Dendritic cell treated with granulocyte-macrophage colony-stimulating factor and Interleukin-4, amounts not matched to agents 40 ng/mL and 50 ng/mL, for 4 days (primary cell): ENCODE data around the gene ACSBG1.

Source experiments
- H3K27ac Mint-ChIP-seq: one replicate; pipeline ENCODE4 v1.8.0; 2022; ENCODE audit warnings: mild to moderate bottlenecking, mixed read lengths
- H3K27me3 Mint-ChIP-seq: one replicate; pipeline ENCODE4 v1.8.0; 2022; ENCODE audit warnings: mild to moderate bottlenecking, mixed read lengths
- H3K36me3 Mint-ChIP-seq: one replicate; pipeline ENCODE4 v1.8.0; 2022; ENCODE audit warnings: low read depth, mixed read lengths
- H3K4me1 Mint-ChIP-seq: one replicate; pipeline ENCODE4 v1.8.0; 2022; ENCODE audit warnings: low read depth, mixed read lengths
- H3K4me3 Mint-ChIP-seq: one replicate; pipeline ENCODE4 v1.8.0; 2022; ENCODE audit warnings: mild to moderate bottlenecking, moderate library complexity, mixed read lengths
- H3K9me3 Mint-ChIP-seq: one replicate; pipeline ENCODE4 v1.8.0; 2022; ENCODE audit warnings: mixed read lengths
- intact Hi-C: fragments of 100-400 bp; cut with micrococcal nuclease; formaldehyde crosslinking; loops from one replicate; pipeline ENCODE4 v1.15.0; 2022

The ACSBG1 gene

GRCh38 chr15:78147566-78147965 is 86.8 kb downstream of the ACSBG1 start:
- Mint-ChIP-seq H3K27ac (peak overlapping the region; percentile 9), H3K9me3 (no peaks in the 10 kb centered on the region), H3K4me1 (peaks cover 27% of the 10 kb centered on the region), H3K36me3 (peaks cover 9% of the 10 kb centered on the region), H3K4me3 (no peak overlapping the region), H3K27me3 (no peaks in the 10 kb centered on the region)
- intact Hi-C loops, result no loop called here

DNA sequence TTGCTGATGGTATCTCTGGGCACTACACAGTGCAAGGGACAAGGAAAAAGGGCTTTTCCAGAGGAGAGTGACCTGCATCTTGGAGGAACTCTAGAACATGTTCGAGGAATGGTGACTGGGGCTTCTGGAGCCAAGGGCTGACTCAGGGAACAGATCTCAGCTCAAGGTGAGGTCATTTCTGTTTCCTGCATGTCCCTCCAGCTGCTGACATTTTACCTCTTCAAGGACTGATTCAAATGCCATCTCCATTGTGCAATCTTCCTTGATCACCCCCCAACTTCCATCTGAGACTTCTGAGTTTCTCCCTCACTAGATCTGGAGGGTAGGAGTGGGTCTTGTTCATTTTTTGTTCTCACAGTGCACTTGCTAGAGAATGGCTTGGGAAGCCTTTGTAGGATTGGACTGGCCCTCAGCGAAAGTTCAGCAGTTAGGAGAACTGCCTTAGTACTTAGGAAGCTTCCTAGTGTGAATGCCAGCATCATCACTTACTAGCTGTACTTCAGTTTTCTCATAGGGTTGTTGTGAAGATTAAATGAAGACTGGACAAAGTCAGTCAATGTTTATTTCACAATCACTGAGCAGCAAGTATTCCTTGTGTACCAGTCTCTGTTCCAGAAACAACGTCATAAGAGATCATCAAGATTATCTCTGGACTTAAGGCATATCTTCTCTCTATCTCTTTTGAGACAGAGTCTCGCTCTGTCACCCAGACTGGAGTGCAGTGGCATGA is 87.8 kb downstream of the ACSBG1 start:
- Mint-ChIP-seq H3K36me3 (peaks cover 7% of the 10 kb centered on the region), H3K27ac (no peak overlapping the region), H3K27me3 (no peaks in the 10 kb centered on the region), H3K9me3 (no peaks in the 10 kb centered on the region), H3K4me1 (peaks cover 27% of the 10 kb centered on the region), H3K4me3 (no peak overlapping the region)
- intact Hi-C loops, result no loop called here

- no peak overlapping the region for H3K4me3 Mint-ChIP-seq
- H3K27me3 Mint-ChIP-seq, result no peaks in the 10 kb centered on the region
- no peaks in the 10 kb centered on the region for H3K9me3 Mint-ChIP-seq
- no peaks in the 10 kb centered on the region for H3K36me3 Mint-ChIP-seq
- H3K27ac Mint-ChIP-seq, result no peak overlapping the region
- peaks cover 3% of the 10 kb centered on the region for H3K4me1 Mint-ChIP-seq
- intact Hi-C loops, result no loop called here
Observed at GRCh38 chr15:78142332-78142731, 92.0 kb downstream of the ACSBG1 start.

GRCh38 chr15:78140292-78140691 is 94.1 kb downstream of the ACSBG1 start:
- intact Hi-C loops, result no loop called here
- no peaks in the 10 kb centered on the region for H3K9me3 Mint-ChIP-seq
- no peak overlapping the region for H3K4me3 Mint-ChIP-seq
- H3K36me3 Mint-ChIP-seq, result no peaks in the 10 kb centered on the region
- H3K4me1 Mint-ChIP-seq, result no peaks in the 10 kb centered on the region
- no peak overlapping the region for H3K27ac Mint-ChIP-seq
- H3K27me3 Mint-ChIP-seq, result no peaks in the 10 kb centered on the region

DNA sequence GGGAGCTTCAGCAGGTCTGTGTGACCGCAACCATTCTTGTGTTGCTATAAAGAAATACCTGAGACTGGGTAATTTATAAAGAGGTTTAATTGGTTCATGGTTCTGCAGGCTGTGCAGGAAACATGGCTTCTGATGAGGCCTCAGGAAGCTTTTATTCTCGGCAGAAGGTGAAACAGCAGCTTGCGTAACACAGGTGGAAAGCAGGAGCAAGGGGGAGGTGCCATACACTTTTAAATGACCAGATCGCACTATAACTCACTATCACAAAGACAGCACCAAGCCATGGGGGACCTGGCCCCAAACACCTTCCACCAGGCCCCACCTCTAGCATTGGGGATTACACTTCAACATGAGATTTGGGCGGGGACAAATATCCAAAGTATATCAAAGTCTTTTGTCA is 94.8 kb downstream of the ACSBG1 start:
- H3K4me1 Mint-ChIP-seq, result no peaks in the 10 kb centered on the region
- no peaks in the 10 kb centered on the region for H3K9me3 Mint-ChIP-seq
- H3K36me3 Mint-ChIP-seq, result no peaks in the 10 kb centered on the region
- H3K27ac Mint-ChIP-seq, result no peak overlapping the region
- no peaks in the 10 kb centered on the region for H3K27me3 Mint-ChIP-seq
- no peak overlapping the region for H3K4me3 Mint-ChIP-seq
- intact Hi-C loops, result no loop called here

DNA sequence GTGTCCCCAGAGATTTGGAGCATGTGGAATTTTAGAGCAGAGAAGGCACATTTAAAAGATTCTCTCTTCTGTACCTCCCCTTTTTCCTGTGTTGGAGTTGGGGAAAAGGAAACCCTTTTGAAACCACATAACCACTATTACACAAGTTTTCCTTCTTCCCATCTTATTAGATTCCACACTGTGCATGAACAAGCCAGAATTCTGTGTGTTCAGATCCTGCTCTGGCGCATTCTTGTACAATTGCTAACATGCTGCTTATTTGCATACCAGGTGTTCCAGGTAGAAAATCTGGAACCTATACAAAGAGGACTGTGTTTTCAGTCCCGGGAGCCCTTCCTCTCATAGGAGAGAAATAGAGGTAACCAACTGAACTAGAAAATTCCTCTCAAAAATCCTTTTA is 100.6 kb downstream of the ACSBG1 start:
- Mint-ChIP-seq H3K4me1 (peaks cover 23% of the 10 kb centered on the region), H3K9me3 (no peaks in the 10 kb centered on the region), H3K4me3 (no peak overlapping the region), H3K27ac (no peak overlapping the region), H3K27me3 (peaks cover 13% of the 10 kb centered on the region), H3K36me3 (no peaks in the 10 kb centered on the region)
- intact Hi-C loops, result loop anchor here (5.0 kb wide), 1 partner anchor 108 kb away; no protein-coding TSS in a partner anchor

GRCh38 chr15:78131295-78132061 is 102.9 kb downstream of the ACSBG1 start, which contains the start of gene CIB2:
TSS of gene CIB2 (minus strand) at chr15:78131445. CDS start at chr15:78131215, 230 bp downstream.
- Mint-ChIP-seq H3K27me3 (peaks cover 13% of the 10 kb centered on the region), H3K27ac (peak within 1 kb of the TSS; percentile 82), H3K36me3 (no peaks in the 10 kb centered on the region), H3K4me1 (peaks cover 29% of the 10 kb centered on the region), H3K9me3 (no peaks in the 10 kb centered on the region), H3K4me3 (peak within 1 kb of the TSS; percentile 79)
- intact Hi-C loops, result loop anchor here (1.0 to 5.0 kb wide), 2 partner anchors 64 to 111 kb away; no protein-coding TSS in a partner anchor

DNA sequence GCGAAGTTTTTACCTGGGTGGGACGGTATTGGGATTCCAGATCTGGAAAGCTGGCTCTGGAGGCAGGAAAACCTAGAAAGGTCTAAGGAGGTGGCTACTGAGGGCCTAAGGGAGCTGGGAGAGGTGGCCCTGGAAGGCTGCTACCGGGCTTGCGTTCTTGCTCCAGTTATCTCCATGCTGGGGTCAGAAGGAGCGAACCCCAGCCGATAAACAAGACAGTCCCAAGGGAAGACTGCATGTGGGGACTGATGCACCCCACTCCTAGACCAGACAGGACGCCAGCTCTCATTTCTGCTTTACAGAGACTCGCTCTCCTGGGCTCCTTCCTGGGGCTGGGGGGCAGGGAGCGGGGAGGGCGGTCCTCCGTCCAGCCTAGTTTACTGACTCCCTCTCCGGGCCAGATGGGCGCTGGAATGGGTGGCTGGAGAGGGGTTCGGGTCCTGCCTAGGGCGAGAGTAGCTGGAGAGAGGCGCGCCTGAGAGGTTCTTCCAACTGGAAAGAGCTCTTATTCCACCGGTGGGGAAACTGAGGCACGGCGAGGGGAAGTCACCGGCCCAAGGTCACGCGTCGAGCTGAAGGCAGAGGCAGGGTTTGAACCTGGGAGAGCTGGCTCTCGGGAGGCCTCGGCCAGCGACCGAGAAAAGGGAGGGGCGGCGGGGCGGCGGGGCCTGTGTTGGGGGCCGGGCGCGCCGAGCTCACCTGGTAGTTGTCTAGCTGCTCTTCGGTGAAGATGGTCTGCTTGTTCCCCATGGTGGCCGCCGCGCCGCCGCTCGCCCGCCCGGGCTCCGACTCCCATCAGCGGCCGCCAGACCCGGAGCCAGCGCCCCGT is 103.7 kb downstream of the ACSBG1 start:
- no peaks in the 10 kb centered on the region for H3K9me3 Mint-ChIP-seq
- H3K27me3 Mint-ChIP-seq, result peaks cover 13% of the 10 kb centered on the region
- intact Hi-C loops, result loop anchor here (1.0 to 5.0 kb wide), 2 partner anchors 65 to 112 kb away; no protein-coding TSS in a partner anchor
- no peaks in the 10 kb centered on the region for H3K36me3 Mint-ChIP-seq
- peak overlapping the region; percentile 79 for H3K4me3 Mint-ChIP-seq
- H3K27ac Mint-ChIP-seq, result peak overlapping the region; percentile 57
- peaks cover 29% of the 10 kb centered on the region for H3K4me1 Mint-ChIP-seq

DNA sequence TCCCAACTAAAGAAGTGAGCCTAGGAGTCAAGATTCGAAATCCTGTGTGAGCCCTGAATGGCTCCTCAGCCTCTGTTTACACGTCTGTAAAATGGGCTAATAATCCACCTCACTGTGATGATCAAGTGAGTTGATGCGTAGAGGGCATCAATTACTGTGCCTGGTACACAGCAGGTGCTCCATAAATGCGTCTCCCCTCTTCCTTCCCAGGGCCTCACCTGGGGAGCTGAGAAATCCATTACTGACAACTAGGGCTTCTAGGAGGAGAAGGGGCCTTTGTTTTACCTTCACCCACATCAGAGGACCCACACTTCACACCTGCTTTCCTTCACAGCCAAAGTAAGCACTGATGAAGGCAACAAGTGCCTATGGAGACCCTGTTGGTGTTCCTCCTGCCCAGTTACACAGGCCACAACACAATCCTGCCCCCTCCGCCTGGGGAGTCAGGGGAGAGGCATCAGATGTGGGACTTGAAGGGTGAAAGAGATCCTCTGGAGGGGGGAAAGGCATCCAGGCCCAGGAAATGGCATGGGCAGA is 104.5 kb downstream of the ACSBG1 start:
- intact Hi-C loops, result loop anchor here (5.0 kb wide), 1 partner anchor 112 kb away; no protein-coding TSS in a partner anchor
- no peaks in the 10 kb centered on the region for H3K36me3 Mint-ChIP-seq

GRCh38 chr15:78129077-78129750 is 105.2 kb downstream of the ACSBG1 start:
- Mint-ChIP-seq H3K9me3 (no peaks in the 10 kb centered on the region), H3K36me3 (no peaks in the 10 kb centered on the region), H3K4me1 (peaks cover 29% of the 10 kb centered on the region), H3K27ac (no peak overlapping the region), H3K4me3 (no peak overlapping the region), H3K27me3 (peaks cover 17% of the 10 kb centered on the region)
- intact Hi-C loops, result no loop called here

More for the DNA sequence above, 104.5 kb downstream of the ACSBG1 start:
- H3K4me1 Mint-ChIP-seq, result peaks cover 29% of the 10 kb centered on the region
- peaks cover 17% of the 10 kb centered on the region for H3K27me3 Mint-ChIP-seq
- no peaks in the 10 kb centered on the region for H3K9me3 Mint-ChIP-seq
- no peak overlapping the region for H3K4me3 Mint-ChIP-seq
- no peak overlapping the region for H3K27ac Mint-ChIP-seq

- Mint-ChIP-seq H3K4me3 (no peak overlapping the region), H3K27me3 (peaks cover 17% of the 10 kb centered on the region), H3K9me3 (no peaks in the 10 kb centered on the region), H3K36me3 (no peaks in the 10 kb centered on the region), H3K4me1 (peaks cover 20% of the 10 kb centered on the region), H3K27ac (no peak overlapping the region)
- intact Hi-C loops, result no loop called here
Observed at GRCh38 chr15:78127882-78128281, 106.5 kb downstream of the ACSBG1 start.

GRCh38 chr15:78125267-78125666 is 109.1 kb downstream of the ACSBG1 start:
- Mint-ChIP-seq H3K4me1 (peaks cover 7% of the 10 kb centered on the region), H3K27me3 (peaks cover 10% of the 10 kb centered on the region), H3K27ac (no peak overlapping the region), H3K4me3 (no peak overlapping the region), H3K9me3 (no peaks in the 10 kb centered on the region), H3K36me3 (no peaks in the 10 kb centered on the region)
- intact Hi-C loops, result no loop called here

DNA sequence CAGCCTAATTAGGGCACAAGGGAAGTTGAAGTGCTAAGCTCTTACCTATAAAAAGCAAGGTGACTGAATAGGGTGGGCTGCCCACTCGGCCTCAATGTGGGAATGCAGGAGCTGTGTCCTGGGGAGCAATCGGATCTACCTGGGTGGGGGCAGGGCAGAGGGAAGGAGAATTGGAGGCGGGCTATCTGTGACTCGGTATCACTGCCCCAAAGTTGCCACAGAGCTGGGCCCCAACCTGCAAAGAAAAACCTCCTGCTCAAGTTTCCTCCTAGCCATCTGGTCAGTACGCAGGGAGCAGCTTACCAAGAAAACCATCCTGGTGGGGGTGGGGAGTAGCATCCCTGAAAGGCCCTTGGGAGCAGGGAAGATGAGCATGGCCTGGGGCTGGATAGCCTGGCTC is 113.8 kb downstream of the ACSBG1 start:
- no peak overlapping the region for H3K4me3 Mint-ChIP-seq
- no peaks in the 10 kb centered on the region for H3K36me3 Mint-ChIP-seq
- intact Hi-C loops, result no loop called here
- peaks cover 4% of the 10 kb centered on the region for H3K27me3 Mint-ChIP-seq
- no peaks in the 10 kb centered on the region for H3K9me3 Mint-ChIP-seq
- H3K27ac Mint-ChIP-seq, result no peak overlapping the region
- H3K4me1 Mint-ChIP-seq, result no peaks in the 10 kb centered on the region
